Thyroid gland (tissue), 4 donors: ENCODE results near the gene SLC11A2.

Experiments used
- CTCF ChIP-seq, 6 experiments: fragments of 200-600 bp in 3 of 6; fragments of 450-650 bp in 3 of 6; sonication (generic) in 3 of 6; IDR thresholded peaks; one replicate each; pipeline ENCODE4 v1.5.1; 2016 to 2019; ENCODE audit warnings: antibody characterized with exemption in 6 of 6, mild to moderate bottlenecking in 2 of 6, inconsistent platforms in 1 of 6, moderate library complexity in 1 of 6
- POLR2A ChIP-seq, 2 donors: fragments of 450-650 bp; IDR thresholded peaks; one replicate each; pipeline ENCODE4 v1.6.1; 2017; ENCODE audit warnings: antibody characterized with exemption in 2 of 2, mild to moderate bottlenecking in 2 of 2, moderate library complexity in 1 of 2

GRCh38 chr12:51009056-51009440 lies 17.1 kb downstream of the SLC11A2 start:
- TF ChIP-seq CTCF (IDR thresholded peaks at IDR 0.05) (no peak), POLR2A (IDR thresholded peaks at IDR 0.05) (peak in 1 of 2 donors; percentile 79)
